Hepatocyte (in vitro differentiated cells): ENCODE data around the gene TCF4. TPM values are rescaled to one million over a fixed set of nuclear protein-coding genes. Genes with fewer than 3 reads are reported as not detected.

Source experiments
- DNase-seq: peaks from one replicate; pipeline ENCODE4 v3.0.0-alpha.2; 2016; ENCODE audit warnings: low spot score
- H2AFZ ChIP-seq: fragments of 200-600 bp; sonication (generic); 2 replicates; pipeline ENCODE4 v1.6.0; 2016; ENCODE audit warnings: antibody characterized with exemption, mild to moderate bottlenecking
- H3K27ac ChIP-seq: fragments of 200-600 bp; sonication (generic); 2 replicates; pipeline ENCODE4 v1.5.1; 2016; ENCODE audit warnings: mild to moderate bottlenecking
- H3K27me3 ChIP-seq: fragments of 200-600 bp; sonication (generic); 2 replicates; pipeline ENCODE4 v1.6.1; 2016
- H3K36me3 ChIP-seq: fragments of 200-600 bp; sonication (generic); replicated peaks from 2 replicates; pipeline ENCODE4 v1.5.1; 2016; ENCODE audit warnings: low read depth; ENCODE audit not compliant: insufficient read depth
- H3K4me1 ChIP-seq: fragments of 200-600 bp; sonication (generic); 2 replicates; pipeline ENCODE4 v1.5.1; 2016; ENCODE audit warnings: mild to moderate bottlenecking, moderate library complexity; ENCODE audit not compliant: insufficient read depth
- H3K4me2 ChIP-seq: fragments of 200-600 bp; sonication (generic); 2 replicates; pipeline ENCODE4 v1.6.0; 2016
- H3K4me3 ChIP-seq: fragments of 200-600 bp; sonication (generic); 2 replicates; pipeline ENCODE4 v1.5.1; 2016; ENCODE audit warnings: mild to moderate bottlenecking
- H3K79me2 ChIP-seq: fragments of 200-600 bp; sonication (generic); 2 replicates; pipeline ENCODE4 v1.6.0; 2017; ENCODE audit warnings: mild to moderate bottlenecking
- H3K9me2 ChIP-seq: fragments of 200-600 bp; sonication (generic); replicated peaks from 2 replicates; pipeline ENCODE4 v1.6.0; 2017; ENCODE audit warnings: mild to moderate bottlenecking; ENCODE audit not compliant: insufficient read depth
- H3K9me3 ChIP-seq: fragments of 200-600 bp; sonication (generic); 2 replicates; pipeline ENCODE4 v1.5.1; 2016; ENCODE audit warnings: low read depth, mild to moderate bottlenecking
- H4K20me1 ChIP-seq: fragments of 200-600 bp; sonication (generic); 2 replicates; pipeline ENCODE4 v1.6.0; 2016; ENCODE audit warnings: mild to moderate bottlenecking; ENCODE audit not compliant: insufficient read depth, poor library complexity, severe bottlenecking
- EZH2 ChIP-seq: fragments of 200-600 bp; sonication (generic); IDR thresholded peaks from 2 replicates; pipeline ENCODE4 v1.6.1; 2016; ENCODE audit warnings: antibody characterized with exemption, mild to moderate bottlenecking, borderline replicate concordance
- EZH2phosphoT487 ChIP-seq: fragments of 200-600 bp; sonication (generic); IDR thresholded peaks from one replicate; pipeline ENCODE4 v1.6.1; 2018; ENCODE audit warnings: antibody characterized with exemption, mild to moderate bottlenecking, low read depth, moderate library complexity; ENCODE audit not compliant: unreplicated experiment, severe bottlenecking
- WGBS: methylation state at CpG from one replicate; pipeline ENCODE4 v1.1.6; 2016; ENCODE audit warnings: low lambda C conversion rate; ENCODE audit errors: missing lambda C conversion rate; 5-methylcytosine and 5-hydroxymethylcytosine counted together
- polyA plus RNA-seq: library from polyadenylated mRNA; unstranded; fragments of >200 nt; fragmentation: Nextera tagmentation; extraction: Ambion mirVana; gene quantifications from 2 replicates; pipeline ENCODE4 v1.2.1, GENCODE V29; 2016
- total RNA-seq: library from RNA; depleted of rRNA; stranded (reverse); fragments of >200 nt; gene quantifications from 2 replicates; pipeline ENCODE4 v1.2.3, GENCODE V29; 2014
- TF ChIP-seq, protein P1 (sequence below): fragments of 200-600 bp; sonication (generic); IDR thresholded peaks from 2 replicates; pipeline ENCODE4 v1.5.1; 2016; ENCODE audit warnings: antibody characterized with exemption, mild to moderate bottlenecking; ENCODE audit not compliant: poor library complexity

Gene TCF4
- total and polyA plus RNA-seq, 2 experiments from 2014 or later, result 40.5 to 65.2 TPM

DNA sequence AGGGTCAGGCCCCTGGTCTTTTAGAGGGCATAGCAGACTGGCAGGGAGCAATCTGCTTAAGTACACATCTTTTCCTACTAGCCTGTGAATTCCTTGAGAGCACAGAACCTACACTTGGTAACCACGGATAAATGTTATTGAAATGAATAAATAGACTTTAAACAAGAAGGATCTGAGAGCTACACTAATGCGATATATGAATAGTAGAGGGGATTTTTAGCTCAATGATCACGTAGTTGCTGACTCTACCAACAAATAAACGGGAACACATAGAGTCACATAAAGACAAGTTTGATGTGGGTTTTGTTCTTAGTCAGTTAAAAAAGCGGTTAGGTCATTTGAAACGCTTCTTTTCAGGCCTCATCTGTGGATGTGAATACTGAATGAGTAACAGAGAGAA, 338.4 kb downstream of the TCF4 start:
- no peak for TF ChIP-seq EZH2
- H3K4me2 ChIP-seq, result no peak overlapping the region
- H4K20me1 ChIP-seq, result no peaks in the 10 kb centered on the region
- WGBS, result 95% methylated on average over 6 of the region's 6 CpGs
- no peaks in the 10 kb centered on the region for H3K9me3 ChIP-seq
- DNase-seq, result no peak
- H3K27ac ChIP-seq, result no peak overlapping the region
- H3K4me3 ChIP-seq, result no peak overlapping the region
- H3K36me3 ChIP-seq, result peaks cover 4% of the 10 kb centered on the region
- H3K79me2 ChIP-seq, result no peaks in the 10 kb centered on the region
- H2AFZ ChIP-seq, result no peak overlapping the region
- no peaks in the 10 kb centered on the region for H3K9me2 ChIP-seq
- H3K27me3 ChIP-seq, result no peaks in the 10 kb centered on the region
- H3K4me1 ChIP-seq, result peaks cover 24% of the 10 kb centered on the region

DNA sequence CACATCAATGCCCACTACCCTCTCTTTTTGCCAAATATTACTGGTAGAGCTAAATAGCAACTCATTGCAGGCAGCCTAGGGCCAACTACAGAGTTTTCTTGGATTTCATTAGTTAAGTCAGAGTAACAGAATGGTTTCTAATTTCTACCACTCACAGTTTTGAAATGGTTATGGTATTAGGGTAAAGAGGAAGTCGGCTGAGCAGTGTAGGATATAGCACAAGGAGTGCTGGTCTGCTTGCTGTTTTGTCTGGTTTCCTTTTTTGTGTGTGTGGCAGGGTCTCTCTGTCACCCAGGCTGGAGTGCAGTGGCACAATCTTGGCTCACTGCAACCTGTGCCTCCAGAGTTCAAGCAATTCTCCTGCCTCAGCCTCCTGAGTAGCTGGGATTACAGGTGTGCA, 339.5 kb downstream of the TCF4 start:
- DNase-seq, result no peak
- Histone ChIP-seq H3K4me1 (peaks cover 30% of the 10 kb centered on the region), H4K20me1 (no peaks in the 10 kb centered on the region), H3K36me3 (no peaks in the 10 kb centered on the region), H3K9me3 (no peaks in the 10 kb centered on the region), H3K79me2 (no peaks in the 10 kb centered on the region), H3K4me3 (no peak overlapping the region), H2AFZ (no peak overlapping the region), H3K27me3 (no peaks in the 10 kb centered on the region), H3K27ac (no peak overlapping the region), H3K9me2 (no peaks in the 10 kb centered on the region), H3K4me2 (no peak overlapping the region)
- 86% methylated on average over 1 of the region's 1 CpG for WGBS
- no peak for TF ChIP-seq EZH2
- TF ChIP-seq EZH2phosphoT487, result no peak
- TF ChIP-seq, protein P1, sequence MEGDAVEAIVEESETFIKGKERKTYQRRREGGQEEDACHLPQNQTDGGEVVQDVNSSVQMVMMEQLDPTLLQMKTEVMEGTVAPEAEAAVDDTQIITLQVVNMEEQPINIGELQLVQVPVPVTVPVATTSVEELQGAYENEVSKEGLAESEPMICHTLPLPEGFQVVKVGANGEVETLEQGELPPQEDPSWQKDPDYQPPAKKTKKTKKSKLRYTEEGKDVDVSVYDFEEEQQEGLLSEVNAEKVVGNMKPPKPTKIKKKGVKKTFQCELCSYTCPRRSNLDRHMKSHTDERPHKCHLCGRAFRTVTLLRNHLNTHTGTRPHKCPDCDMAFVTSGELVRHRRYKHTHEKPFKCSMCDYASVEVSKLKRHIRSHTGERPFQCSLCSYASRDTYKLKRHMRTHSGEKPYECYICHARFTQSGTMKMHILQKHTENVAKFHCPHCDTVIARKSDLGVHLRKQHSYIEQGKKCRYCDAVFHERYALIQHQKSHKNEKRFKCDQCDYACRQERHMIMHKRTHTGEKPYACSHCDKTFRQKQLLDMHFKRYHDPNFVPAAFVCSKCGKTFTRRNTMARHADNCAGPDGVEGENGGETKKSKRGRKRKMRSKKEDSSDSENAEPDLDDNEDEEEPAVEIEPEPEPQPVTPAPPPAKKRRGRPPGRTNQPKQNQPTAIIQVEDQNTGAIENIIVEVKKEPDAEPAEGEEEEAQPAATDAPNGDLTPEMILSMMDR, result no peak

DNA sequence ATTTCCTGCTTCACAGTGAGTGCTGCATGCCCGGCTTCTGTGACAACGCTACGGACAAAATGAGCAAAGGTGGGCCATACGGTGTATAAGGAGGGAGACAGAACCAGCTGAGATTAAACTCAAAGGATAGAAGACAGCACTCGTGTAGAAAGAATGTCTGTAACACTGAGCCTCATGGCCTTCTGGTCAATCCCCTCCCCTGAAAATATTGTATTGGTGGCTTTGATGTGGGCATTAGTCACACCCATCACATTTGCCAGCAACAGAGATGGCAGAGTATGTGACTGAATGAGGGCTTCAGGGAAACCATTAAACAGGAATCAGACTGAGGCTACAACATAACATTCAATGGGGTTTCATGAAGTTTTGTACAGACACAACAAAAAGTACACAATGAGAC, 341.0 kb downstream of the TCF4 start:
- no peak for TF ChIP-seq EZH2
- TF ChIP-seq EZH2phosphoT487, result no peak
- TF ChIP-seq, protein P1, result no peak
- no peak overlapping the region for H3K27ac ChIP-seq

DNA sequence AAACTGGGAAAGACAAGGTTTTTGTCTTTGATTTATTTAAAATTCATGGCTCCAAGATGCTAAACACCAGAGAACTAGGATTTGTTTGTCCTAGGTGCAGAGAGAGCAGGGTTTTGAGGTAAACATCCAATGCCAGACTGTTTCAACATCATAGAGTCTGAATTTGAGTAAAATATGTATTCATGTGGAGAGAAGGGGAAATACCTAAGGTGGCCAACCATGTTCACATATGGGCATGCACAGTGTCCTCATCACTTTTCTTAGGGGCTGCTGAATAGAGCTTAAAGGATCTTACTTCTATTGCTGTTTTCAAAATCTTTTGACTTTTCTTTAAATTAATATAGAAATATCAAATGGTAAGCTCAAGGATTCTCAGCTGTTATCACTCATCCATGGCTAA, 341.7 kb downstream of the TCF4 start:
- H3K27me3 ChIP-seq, result no peaks in the 10 kb centered on the region
- no peak overlapping the region for H3K4me2 ChIP-seq
- no peak overlapping the region for H3K4me3 ChIP-seq
- DNase-seq, result no peak
- H2AFZ ChIP-seq, result no peak overlapping the region
- H3K9me3 ChIP-seq, result no peaks in the 10 kb centered on the region
- H4K20me1 ChIP-seq, result no peaks in the 10 kb centered on the region
- peaks cover 13% of the 10 kb centered on the region for H3K4me1 ChIP-seq
- H3K36me3 ChIP-seq, result no peaks in the 10 kb centered on the region
- no peaks in the 10 kb centered on the region for H3K79me2 ChIP-seq
- TF ChIP-seq EZH2 (no peak), EZH2phosphoT487 (no peak)
- TF ChIP-seq, protein P1, result no peak
- no peak overlapping the region for H3K27ac ChIP-seq
- H3K9me2 ChIP-seq, result no peaks in the 10 kb centered on the region

More for the DNA sequence above, 341.0 kb downstream of the TCF4 start:
- Histone ChIP-seq H4K20me1 (no peaks in the 10 kb centered on the region), H3K4me1 (peaks cover 21% of the 10 kb centered on the region), H3K36me3 (no peaks in the 10 kb centered on the region), H2AFZ (no peak overlapping the region), H3K4me2 (no peak overlapping the region), H3K79me2 (no peaks in the 10 kb centered on the region), H3K27me3 (no peaks in the 10 kb centered on the region), H3K4me3 (no peak overlapping the region), H3K9me3 (no peaks in the 10 kb centered on the region), H3K9me2 (no peaks in the 10 kb centered on the region)
- DNase-seq, result no peak
- WGBS, result 88% methylated on average over 5 of the region's 5 CpGs
